HG03457 (cell line): Measurements from ENCODE around the gene PSAP.
A peak's percentile ranks its signal among the peaks of the same experiment; 100 is the strongest.
"Not testable (repeated sequence)": the region's sequence is repeated elsewhere in the genome, so short reads cannot be mapped to it uniquely, and the experiment has no call there.

Source experiments
- ATAC-seq: cut with Tn5 transposase; IDR thresholded peaks from one replicate; pipeline ENCODE4 v1.9.1; 2021; ENCODE audit warnings: moderate number of reproducible peaks; ENCODE audit not compliant: unreplicated experiment

Gene PSAP

GRCh38 chr10:71850743-71851464, at the start of gene PSAP:
TSS of gene PSAP (minus strand) at chr10:71851251. CDS start at chr10:71851221, 30 bp downstream.
- peak; percentile 88 for ATAC-seq

- no peak for ATAC-seq
Measured at GRCh38 chr10:71900441-71901180, 49.6 kb upstream of the PSAP start.

GRCh38 chr10:71899665-71900412, 48.8 kb upstream of the PSAP start:
- ATAC-seq, result no peak

GRCh38 chr10:71898346-71898745, 47.3 kb upstream of the PSAP start:
- ATAC-seq, result not testable (repeated sequence)

GRCh38 chr10:71893920-71894319, 42.9 kb upstream of the PSAP start:
- ATAC-seq, result no peak

GRCh38 chr10:71893258-71893815, 42.3 kb upstream of the PSAP start:
- ATAC-seq, result no peak

GRCh38 chr10:71891437-71891836, 40.4 kb upstream of the PSAP start:
- ATAC-seq, result no peak

- no peak for ATAC-seq
Measured at GRCh38 chr10:71889388-71889987, 38.4 kb upstream of the PSAP start.

GRCh38 chr10:71888623-71889387, 37.8 kb upstream of the PSAP start:
- peak; percentile 83 for ATAC-seq

- ATAC-seq, result no peak
Measured at GRCh38 chr10:71888248-71888622, 37.2 kb upstream of the PSAP start.

- ATAC-seq, result no peak
Measured at GRCh38 chr10:71887743-71888142, 36.7 kb upstream of the PSAP start.

- ATAC-seq, result no peak
Measured at GRCh38 chr10:71882813-71883659, 32.0 kb upstream of the PSAP start.

GRCh38 chr10:71881647-71882355, 30.8 kb upstream of the PSAP start:
- ATAC-seq, result no peak

- not testable (repeated sequence) for ATAC-seq
Measured at GRCh38 chr10:71881307-71881624, 30.2 kb upstream of the PSAP start.

- no peak for ATAC-seq
Measured at GRCh38 chr10:71880425-71881306, 29.6 kb upstream of the PSAP start.

GRCh38 chr10:71878327-71879034, 27.4 kb upstream of the PSAP start:
- no peak for ATAC-seq

GRCh38 chr10:71877821-71878220, 26.8 kb upstream of the PSAP start:
- no peak for ATAC-seq
